Neuron (in vitro differentiated cells): ENCODE results near the gene SPATA17.

Experiments used
- H2AFZ ChIP-seq: one replicate; pipeline ENCODE4 v1.6.1; 2013; ENCODE audit warnings: low read depth, mild to moderate bottlenecking, inconsistent platforms, low read length, moderate library complexity
- H3K27me3 ChIP-seq: one replicate; pipeline ENCODE4 v1.6.1; 2013; ENCODE audit warnings: low read length; ENCODE audit not compliant: insufficient read depth
- H3K36me3 ChIP-seq: one replicate; pipeline ENCODE4 v1.6.1; 2013; ENCODE audit warnings: low read length; ENCODE audit not compliant: insufficient read depth
- H3K4me1 ChIP-seq: one replicate; pipeline ENCODE4 v1.6.1; 2013; ENCODE audit warnings: low read length; ENCODE audit not compliant: insufficient read depth
- H3K4me3 ChIP-seq: 2 replicates; pipeline ENCODE4 v1.5.1; 2013; ENCODE audit warnings: mild to moderate bottlenecking, low read length, moderate library complexity
- H3K9me3 ChIP-seq: one replicate; pipeline ENCODE4 v1.6.1; 2013; ENCODE audit warnings: low read length

The SPATA17 gene

GRCh38 chr1:217813031-217813430 is 181.9 kb downstream of the SPATA17 start:
- H3K27me3 ChIP-seq = no peaks in the 10 kb centered on the region
- H3K4me3 ChIP-seq = no peak overlapping the region

DNA sequence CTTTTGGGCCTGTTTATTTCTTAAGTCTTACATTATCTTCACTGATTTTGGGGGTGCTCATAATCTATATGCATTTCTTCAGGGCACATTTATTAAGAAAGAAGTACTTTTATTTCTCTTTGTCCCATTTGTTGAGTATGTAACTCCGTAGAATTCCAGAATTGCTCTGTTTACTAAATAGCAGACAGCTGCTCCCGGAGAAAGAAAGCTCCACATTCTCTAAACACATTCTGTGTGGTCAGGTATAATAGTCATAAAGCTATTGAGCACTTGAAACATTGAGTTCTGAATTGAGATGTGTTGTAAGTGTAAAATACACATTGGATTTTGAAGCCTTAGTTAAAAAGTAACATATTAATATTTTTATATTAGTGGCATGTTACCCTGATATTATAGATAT is 206.5 kb downstream of the SPATA17 start:
- Histone ChIP-seq H3K4me1 (no peaks in the 10 kb centered on the region), H3K36me3 (no peaks in the 10 kb centered on the region), H3K27me3 (no peaks in the 10 kb centered on the region), H3K9me3 (no peaks in the 10 kb centered on the region), H3K4me3 (no peak overlapping the region), H2AFZ (no peak overlapping the region)

More at GRCh38 chr1:217813031-217813430, 181.9 kb downstream of the SPATA17 start:
- Histone ChIP-seq H2AFZ (no peak overlapping the region), H3K36me3 (no peaks in the 10 kb centered on the region), H3K9me3 (no peaks in the 10 kb centered on the region), H3K4me1 (no peaks in the 10 kb centered on the region)

DNA sequence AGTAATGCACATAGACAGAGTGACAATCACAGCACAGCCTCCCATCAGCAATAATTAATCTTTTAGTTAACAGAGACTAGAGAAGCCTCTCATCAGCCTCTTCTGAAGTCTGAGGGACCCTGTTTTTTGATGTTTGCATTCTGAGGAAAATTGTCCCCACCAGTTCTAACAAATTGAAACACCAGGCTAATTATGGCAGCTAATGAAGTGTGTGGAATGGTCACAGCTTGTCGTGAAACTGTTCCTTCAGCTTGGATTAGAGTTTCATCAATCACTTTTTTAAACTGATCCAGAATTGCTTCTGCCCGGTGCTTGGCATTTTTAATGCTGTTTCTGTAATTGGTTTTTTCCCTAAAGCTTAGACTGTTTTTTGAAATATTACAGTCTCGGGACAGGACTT is 208.0 kb downstream of the SPATA17 start:
- H3K4me1 ChIP-seq = no peaks in the 10 kb centered on the region
- H3K36me3 ChIP-seq = no peaks in the 10 kb centered on the region
- no peak overlapping the region for H2AFZ ChIP-seq
- no peaks in the 10 kb centered on the region for H3K27me3 ChIP-seq
- no peak overlapping the region for H3K4me3 ChIP-seq
- H3K9me3 ChIP-seq = no peaks in the 10 kb centered on the region

DNA sequence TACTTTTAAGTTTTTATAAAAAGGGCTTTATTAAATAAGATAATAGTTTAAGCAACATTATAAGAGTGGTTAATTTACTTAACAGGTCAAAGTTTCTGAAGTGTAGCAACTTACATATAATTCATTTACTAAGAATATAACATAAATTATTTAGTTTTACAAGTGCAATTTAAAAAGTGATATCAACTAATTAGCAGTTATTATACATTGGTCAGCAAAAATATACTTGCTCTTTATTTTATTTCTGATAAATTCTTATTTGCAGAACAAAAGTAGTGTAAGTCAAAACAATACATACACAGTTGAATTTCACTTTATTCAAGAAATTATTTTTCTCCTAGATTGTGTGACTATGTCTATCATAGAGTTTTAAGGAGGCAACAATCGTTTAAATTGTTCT is 215.6 kb downstream of the SPATA17 start:
- no peaks in the 10 kb centered on the region for H3K4me1 ChIP-seq
- no peaks in the 10 kb centered on the region for H3K9me3 ChIP-seq
- H3K4me3 ChIP-seq = no peak overlapping the region
- no peaks in the 10 kb centered on the region for H3K27me3 ChIP-seq
- no peaks in the 10 kb centered on the region for H3K36me3 ChIP-seq
- no peak overlapping the region for H2AFZ ChIP-seq

DNA sequence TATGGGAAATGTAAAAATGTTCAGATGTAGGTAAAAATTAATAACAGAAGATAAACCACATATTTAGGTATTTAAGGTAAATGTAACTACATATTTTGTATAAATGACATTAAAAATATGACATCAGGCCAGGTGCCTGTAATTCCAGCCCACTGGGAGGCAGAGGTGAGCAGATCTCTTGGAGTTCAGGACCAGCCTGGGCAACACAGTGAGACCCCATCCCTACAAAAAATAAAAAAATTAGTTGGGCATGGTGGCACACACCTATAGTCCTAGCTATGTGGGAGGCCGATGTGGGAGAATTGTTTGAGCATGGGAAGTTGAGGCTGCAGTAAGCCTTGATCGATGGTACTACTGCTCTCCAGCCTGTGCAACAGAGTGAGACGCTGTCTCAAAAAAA is 216.5 kb downstream of the SPATA17 start:
- no peaks in the 10 kb centered on the region for H3K36me3 ChIP-seq
- no peak overlapping the region for H3K4me3 ChIP-seq
- no peaks in the 10 kb centered on the region for H3K4me1 ChIP-seq
- H3K27me3 ChIP-seq = no peaks in the 10 kb centered on the region
- no peak overlapping the region for H2AFZ ChIP-seq
- H3K9me3 ChIP-seq = no peaks in the 10 kb centered on the region

DNA sequence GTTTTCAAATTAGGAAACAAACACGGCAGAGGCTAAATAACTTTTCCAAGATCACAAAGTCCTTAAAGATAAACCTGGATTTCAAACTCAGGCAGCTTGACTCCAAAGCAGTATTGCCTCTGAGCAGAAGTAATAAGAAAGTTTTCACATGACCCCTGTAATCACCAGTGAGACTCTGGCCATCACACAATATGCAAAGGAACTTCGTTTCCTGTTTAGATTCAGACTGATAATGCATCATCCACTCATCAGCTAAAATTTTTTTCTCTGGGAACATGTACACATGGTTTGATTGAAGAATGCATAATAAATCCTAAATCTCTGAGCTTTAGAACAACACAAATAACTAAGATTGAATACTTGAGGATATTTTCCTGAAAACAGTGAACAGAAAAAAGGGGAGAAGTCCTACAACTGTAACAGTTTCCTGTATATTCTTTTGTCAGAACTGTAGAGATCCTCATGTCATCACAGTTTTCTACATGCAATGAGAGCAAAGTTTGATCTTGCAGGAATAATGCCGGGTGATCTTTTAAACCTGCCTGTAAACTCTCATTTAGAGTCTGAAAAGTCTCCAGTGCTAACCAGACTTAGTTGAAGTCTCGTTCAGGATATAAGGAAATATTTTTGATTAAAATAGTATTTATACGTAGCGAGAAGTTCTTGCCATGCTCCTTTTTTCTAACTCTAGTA is 225.3 kb downstream of the SPATA17 start:
- Histone ChIP-seq H3K27me3 (no peaks in the 10 kb centered on the region), H3K36me3 (no peaks in the 10 kb centered on the region), H3K4me3 (no peak overlapping the region), H3K4me1 (no peaks in the 10 kb centered on the region), H3K9me3 (no peaks in the 10 kb centered on the region), H2AFZ (no peak overlapping the region)

DNA sequence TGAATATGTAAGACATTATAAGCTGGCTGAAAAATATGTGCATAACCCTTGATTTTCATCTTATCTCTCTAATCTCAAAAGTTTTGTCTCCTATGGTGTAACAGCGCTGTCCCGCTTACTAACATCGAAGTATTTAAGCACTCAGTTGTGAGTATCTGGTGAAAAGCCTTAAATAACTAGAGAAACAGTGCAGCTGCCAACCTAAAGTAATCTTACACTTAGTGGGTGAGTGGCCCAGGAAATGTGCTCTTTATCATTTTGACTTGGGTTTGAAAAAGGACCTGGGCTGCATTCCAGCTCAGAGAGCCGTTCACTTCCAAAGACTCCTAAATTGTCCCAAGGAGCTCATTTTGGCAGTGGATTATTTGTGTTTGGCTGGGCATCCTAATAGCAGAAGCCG is 225.9 kb downstream of the SPATA17 start:
- Histone ChIP-seq H3K4me3 (no peak overlapping the region), H2AFZ (no peak overlapping the region), H3K9me3 (no peaks in the 10 kb centered on the region)

DNA sequence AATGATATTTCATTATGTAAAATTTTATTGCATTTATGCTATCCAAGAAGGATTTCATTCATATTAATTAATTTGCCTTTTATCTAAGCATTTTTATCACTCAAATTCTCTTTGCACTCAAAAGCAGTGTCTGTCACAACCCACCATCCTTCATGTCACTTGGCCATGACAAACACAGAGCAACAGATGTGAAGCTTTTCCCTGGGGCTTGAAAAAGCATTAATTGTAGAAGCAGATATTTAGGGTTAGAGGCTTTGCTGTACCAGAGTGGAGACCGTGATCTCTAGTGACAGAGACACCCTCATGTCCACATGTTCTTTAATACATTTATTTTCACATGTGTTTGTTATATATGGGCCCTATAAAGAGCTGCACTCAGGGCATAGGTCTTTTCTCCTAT is 230.5 kb downstream of the SPATA17 start:
- Histone ChIP-seq H3K4me1 (no peaks in the 10 kb centered on the region), H3K27me3 (no peaks in the 10 kb centered on the region), H3K4me3 (no peak overlapping the region), H2AFZ (no peak overlapping the region), H3K36me3 (no peaks in the 10 kb centered on the region), H3K9me3 (no peaks in the 10 kb centered on the region)

More for the DNA sequence above, 225.9 kb downstream of the SPATA17 start:
- no peaks in the 10 kb centered on the region for H3K36me3 ChIP-seq
- no peaks in the 10 kb centered on the region for H3K4me1 ChIP-seq
- no peaks in the 10 kb centered on the region for H3K27me3 ChIP-seq

- H3K4me1 ChIP-seq = no peaks in the 10 kb centered on the region
- no peaks in the 10 kb centered on the region for H3K27me3 ChIP-seq
- no peaks in the 10 kb centered on the region for H3K36me3 ChIP-seq
- no peaks in the 10 kb centered on the region for H3K9me3 ChIP-seq
- no peak overlapping the region for H2AFZ ChIP-seq
- H3K4me3 ChIP-seq = no peak overlapping the region
Observed at GRCh38 chr1:217867446-217867995, 236.4 kb downstream of the SPATA17 start.

GRCh38 chr1:217871955-217872354 is 240.8 kb downstream of the SPATA17 start:
- Histone ChIP-seq H3K27me3 (no peaks in the 10 kb centered on the region), H3K4me1 (no peaks in the 10 kb centered on the region), H2AFZ (no peak overlapping the region), H3K36me3 (no peaks in the 10 kb centered on the region), H3K4me3 (no peak overlapping the region), H3K9me3 (no peaks in the 10 kb centered on the region)

- no peak overlapping the region for H3K4me3 ChIP-seq
- H2AFZ ChIP-seq = no peak overlapping the region
- H3K27me3 ChIP-seq = no peaks in the 10 kb centered on the region
- H3K36me3 ChIP-seq = no peaks in the 10 kb centered on the region
- no peaks in the 10 kb centered on the region for H3K9me3 ChIP-seq
- H3K4me1 ChIP-seq = no peaks in the 10 kb centered on the region
Observed at GRCh38 chr1:217875229-217875628, 244.1 kb downstream of the SPATA17 start.

DNA sequence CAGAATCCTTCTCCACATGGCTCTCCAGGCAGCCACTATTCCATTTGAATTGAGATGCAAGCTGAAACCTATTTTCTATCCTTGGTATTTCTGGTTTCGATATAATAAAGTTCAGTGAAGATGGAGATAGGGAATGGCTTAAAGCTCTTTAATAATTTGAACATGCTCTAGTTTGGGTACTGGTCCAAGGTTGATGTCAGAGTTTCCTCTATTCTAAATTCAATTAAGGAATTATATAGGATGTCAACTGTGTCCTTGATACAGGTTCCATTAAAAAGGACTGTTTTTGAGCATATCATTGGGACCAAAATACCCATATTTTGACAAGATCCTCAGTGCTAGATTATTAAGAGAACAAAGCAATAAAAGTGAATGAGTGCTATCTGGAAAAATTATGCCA is 245.3 kb downstream of the SPATA17 start:
- H3K9me3 ChIP-seq = no peaks in the 10 kb centered on the region
- H3K36me3 ChIP-seq = no peaks in the 10 kb centered on the region

GRCh38 chr1:217876896-217877295 is 245.8 kb downstream of the SPATA17 start:
- Histone ChIP-seq H3K9me3 (no peaks in the 10 kb centered on the region), H3K27me3 (no peaks in the 10 kb centered on the region), H3K4me3 (no peak overlapping the region), H3K4me1 (no peaks in the 10 kb centered on the region), H3K36me3 (no peaks in the 10 kb centered on the region), H2AFZ (no peak overlapping the region)

More for the DNA sequence above, 245.3 kb downstream of the SPATA17 start:
- Histone ChIP-seq H3K4me3 (no peak overlapping the region), H3K27me3 (no peaks in the 10 kb centered on the region), H2AFZ (no peak overlapping the region), H3K4me1 (no peaks in the 10 kb centered on the region)

- Histone ChIP-seq H3K36me3 (no peaks in the 10 kb centered on the region), H3K9me3 (no peaks in the 10 kb centered on the region), H3K4me1 (no peaks in the 10 kb centered on the region), H3K4me3 (no peak overlapping the region), H2AFZ (no peak overlapping the region), H3K27me3 (no peaks in the 10 kb centered on the region)
Observed at GRCh38 chr1:217881131-217881543, 250.0 kb downstream of the SPATA17 start.
